ENCODE measurements around the gene LRRC74A.

Gene LRRC74A

GRCh38 chr14:76855066-76855465 is 28.9 kb downstream of the LRRC74A start:
- no peak for DNase-seq

DNA sequence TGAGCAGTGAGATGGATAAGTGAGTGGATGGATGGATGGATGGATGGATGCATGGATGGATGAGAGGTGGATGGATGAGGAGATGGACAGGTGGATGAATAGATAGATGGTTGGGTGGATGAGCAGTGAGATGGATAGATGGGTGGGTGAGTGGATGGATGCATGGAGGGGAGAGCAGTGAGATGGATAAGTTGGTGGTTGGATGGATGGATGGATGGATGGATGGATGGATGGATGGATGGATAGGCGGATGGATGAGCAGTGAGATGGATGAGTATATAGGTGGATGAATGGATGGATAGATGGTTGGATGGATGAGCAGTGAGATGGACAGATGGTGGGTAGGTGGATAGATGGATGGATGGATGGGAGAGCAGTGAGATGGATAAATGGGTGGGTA is 30.6 kb downstream of the LRRC74A start:
- no peak for DNase-seq

DNA sequence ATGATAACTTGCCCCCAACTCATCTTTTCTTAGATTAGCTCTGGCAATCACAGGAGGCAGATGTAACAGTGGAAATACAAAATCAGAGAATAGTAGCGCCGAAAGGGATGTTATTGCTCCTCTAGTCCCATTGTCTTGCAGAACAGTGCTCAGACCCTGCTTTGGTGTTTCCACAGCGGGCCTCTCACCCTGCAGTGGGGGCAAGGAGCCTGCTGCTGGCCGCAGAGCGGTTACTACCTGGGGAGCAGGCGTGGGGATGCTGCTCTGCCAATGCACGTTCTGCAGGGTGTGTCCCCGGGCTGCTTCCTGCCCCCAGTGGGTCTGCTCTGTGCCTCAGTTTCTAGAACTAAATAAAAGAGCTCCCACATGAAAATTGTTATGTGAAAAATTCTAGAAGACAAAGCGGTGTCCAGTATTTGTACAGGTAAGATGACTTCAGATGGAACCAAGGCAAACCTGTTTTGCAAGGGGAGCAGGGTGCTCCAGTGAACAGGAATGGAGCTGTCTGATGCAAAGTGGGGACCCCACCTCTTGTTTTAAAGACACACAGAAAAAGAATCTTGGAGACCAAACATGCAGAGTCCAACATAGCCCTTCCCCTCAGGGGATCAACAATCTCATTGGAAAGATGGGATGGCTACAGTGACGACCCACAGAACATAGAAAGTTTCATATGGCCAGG is 35.5 kb downstream of the LRRC74A start:
- DNase-seq = no peak

GRCh38 chr14:76862546-76863282 is 36.5 kb downstream of the LRRC74A start:
- no peak for DNase-seq

DNA sequence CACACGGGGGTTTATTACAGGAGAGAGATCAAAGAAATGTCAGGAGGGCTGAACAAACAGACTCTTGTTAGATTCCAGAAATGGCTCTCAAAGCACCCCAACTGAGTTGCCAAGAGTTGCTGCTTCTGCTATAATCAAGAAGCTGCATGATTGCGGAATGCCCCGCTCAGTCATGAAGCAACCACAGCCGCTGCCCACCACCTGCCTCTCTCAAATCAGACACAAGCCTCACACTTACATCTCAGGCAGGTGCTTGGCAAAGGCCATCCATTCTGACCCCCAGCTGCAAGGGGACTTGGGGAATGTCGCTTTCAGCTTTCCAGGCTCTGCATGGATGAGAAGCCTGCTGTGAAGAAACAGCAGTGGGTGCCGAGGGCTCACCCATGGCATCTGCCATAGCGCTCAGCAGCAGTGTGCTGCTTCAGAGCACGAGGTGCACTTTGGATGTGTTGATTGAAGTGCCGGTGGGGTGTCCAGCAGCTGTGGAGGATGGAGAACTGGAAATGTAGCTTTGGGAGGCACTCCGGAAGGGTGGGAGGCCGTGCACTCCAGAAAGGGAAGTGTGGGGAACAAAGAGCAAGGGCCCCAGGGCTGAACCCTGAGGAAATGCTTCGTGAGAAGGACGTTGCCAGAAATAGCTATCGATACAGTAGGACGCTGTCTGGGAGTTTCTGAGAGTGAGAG is 37.7 kb downstream of the LRRC74A start:
- DNase-seq = no peak

DNA sequence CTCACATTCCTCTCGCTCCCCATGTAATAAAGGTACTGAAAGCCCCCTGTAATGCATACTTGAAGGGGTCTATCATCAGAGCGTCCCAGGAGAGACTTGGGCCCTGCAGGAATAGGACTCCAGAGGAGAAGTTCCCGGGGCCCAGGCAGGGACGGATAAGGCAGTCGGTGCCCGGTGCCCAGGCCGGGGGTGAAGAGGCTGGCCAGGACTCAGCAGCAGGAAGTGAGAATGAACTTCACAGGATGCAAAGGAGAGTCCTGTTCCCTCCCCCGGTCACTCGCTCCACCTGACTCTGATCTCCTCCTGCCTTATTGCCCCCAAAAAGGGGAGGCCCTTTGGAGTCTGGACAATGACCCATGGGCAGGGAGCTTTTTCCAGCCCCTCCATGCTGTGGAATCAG is 40.2 kb downstream of the LRRC74A start:
- DNase-seq = no peak

GRCh38 chr14:76867516-76868453 is 41.6 kb downstream of the LRRC74A start:
- DNase-seq = peak; percentile 24

- DNase-seq = no peak
Measured at GRCh38 chr14:76868454-76869170, 42.4 kb downstream of the LRRC74A start.

DNA sequence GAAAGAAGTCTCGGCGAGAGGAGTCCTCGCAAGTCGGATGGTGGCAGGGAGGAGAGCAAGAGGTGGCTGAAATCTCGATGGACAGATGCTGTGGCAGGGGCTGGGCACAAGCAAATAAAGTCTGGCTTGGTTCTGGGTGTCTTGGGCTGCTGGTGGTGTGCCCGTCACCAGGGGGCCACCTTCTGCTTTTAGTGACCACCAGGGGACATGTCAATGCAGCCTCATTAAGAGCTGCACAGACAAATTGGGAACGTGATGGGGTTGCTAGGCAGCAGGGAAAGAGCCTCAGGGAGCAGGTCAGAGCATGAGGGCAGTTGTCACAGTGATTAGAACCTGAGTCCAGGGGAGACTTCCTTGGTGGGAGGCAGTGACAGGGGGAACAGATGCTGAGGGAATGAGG is 44.0 kb downstream of the LRRC74A start:
- DNase-seq = no peak

DNA sequence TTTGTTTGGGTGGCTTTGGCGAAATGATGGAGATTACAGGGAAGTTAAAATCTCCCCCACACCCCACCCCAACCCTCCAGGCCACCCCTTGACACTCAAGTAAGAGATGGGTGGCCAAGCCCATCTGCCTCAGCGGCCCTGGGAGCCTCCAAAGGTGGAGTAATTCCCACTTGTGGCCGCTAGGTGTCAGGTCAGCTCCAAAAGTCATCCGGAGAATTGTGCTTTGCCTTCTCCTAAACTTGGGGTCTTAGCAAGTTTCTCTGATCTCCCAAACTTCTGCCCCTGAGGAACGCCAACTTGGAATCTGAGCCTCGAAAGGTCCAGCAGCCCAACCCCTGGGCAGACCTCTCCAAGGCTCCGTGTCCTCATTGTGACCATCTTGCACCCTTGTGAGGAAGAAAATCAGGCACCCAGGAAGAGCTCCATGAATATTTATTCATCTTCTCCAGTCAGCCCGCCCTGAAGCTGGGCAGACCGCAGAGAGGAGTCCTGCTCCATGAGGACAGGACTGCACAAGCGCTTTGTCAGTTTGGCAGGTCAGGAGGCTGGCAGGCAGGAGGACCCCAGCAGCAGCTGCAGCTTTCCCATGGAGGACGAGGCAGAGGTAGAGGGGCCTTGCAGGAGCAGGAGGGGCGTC is 46.7 kb downstream of the LRRC74A start:
- DNase-seq = peak; percentile 53

- DNase-seq = no peak
Measured at GRCh38 chr14:76874734-76875133, 48.5 kb downstream of the LRRC74A start.

GRCh38 chr14:76876076-76876475 is 49.9 kb downstream of the LRRC74A start:
- DNase-seq = peak; percentile 28

DNA sequence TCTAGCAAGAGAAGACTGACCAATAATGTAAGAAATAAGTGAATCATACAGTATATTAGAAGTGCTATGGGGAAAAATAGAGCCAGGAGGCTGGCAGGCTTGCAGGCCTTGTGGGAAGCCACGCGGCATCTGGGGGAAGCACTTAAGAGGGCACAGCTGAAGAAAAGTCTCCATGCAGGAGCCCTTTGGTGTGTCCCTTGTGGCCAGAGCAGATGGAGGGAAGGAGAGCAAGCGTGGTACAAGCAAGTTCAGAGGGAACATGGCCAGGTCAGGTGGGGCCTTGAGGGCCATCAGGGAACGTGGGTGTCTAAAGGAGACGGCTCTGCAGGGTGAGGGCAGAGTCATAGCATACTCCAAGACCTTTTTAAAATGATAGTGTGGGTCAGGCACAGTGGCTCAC is 51.7 kb downstream of the LRRC74A start:
- DNase-seq = no peak

GRCh38 chr14:76880449-76880848 is 54.2 kb downstream of the LRRC74A start:
- no peak for DNase-seq

- no peak for DNase-seq
Measured at GRCh38 chr14:76881348-76881747, 55.1 kb downstream of the LRRC74A start.

DNA sequence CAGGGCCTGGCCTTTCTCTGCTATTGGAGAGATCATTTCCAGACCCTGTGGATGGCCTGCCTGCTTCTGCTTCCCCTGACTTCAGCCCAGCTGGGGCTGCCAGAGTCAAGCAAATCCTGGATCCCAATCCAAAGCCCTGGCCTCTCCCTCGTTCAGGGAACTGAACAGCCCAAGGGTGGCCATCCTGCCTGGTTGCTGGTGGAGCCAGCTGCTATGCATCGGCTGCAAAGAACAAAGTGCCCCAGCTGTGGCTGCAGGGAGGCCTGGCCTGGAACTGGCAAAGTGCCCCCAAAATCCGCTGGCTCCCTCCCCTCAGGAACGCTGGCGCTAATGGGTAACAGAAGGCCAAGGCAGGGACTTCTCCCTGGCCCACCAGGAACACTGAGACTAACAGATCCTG is 56.4 kb downstream of the LRRC74A start:
- no peak for DNase-seq

- DNase-seq = no peak
Measured at GRCh38 chr14:76883447-76883846, 57.2 kb downstream of the LRRC74A start.

DNA sequence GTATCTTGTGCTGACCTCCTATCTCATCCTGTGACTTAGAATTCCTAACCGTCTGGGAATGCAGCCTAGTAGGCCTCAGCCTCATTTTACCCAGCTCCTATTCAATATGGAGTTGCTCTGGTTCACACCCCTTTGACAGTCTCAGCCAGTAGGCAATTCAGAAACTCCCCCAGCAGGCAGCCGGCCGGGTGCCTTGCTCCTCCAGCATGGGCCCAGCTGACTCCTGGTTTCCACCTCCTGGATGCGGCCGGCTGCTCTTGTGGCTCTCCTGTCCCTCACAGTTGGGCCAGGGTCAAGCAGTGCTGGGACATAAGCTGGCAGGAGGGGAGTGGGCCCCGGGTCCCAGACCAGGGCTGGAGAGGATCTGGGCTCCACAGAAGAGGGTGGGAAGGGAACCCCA is 58.2 kb downstream of the LRRC74A start:
- no peak for DNase-seq

GRCh38 chr14:76884853-76885276 is 58.7 kb downstream of the LRRC74A start:
- DNase-seq = no peak

GRCh38 chr14:76887191-76887590 is 61.0 kb downstream of the LRRC74A start:
- no peak for DNase-seq

DNA sequence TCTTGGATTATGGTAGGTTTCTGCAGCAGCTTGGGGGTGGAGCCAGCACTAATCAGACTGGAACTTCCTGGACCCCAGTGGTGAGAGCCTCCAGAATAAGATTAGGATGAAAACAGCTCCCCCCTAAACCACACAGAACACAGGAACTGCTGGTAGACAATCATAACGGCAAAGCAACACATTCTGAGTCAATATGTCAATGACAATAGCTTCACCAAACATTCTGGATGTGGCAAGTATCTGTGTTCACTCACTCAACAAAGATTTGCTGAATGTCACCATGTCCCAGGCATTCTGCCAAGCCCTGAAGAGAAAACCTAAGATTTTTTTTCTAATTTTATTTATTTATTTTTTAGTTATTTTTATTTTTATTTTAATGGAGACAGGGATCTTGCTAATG is 65.2 kb downstream of the LRRC74A start:
- no peak for DNase-seq

DNA sequence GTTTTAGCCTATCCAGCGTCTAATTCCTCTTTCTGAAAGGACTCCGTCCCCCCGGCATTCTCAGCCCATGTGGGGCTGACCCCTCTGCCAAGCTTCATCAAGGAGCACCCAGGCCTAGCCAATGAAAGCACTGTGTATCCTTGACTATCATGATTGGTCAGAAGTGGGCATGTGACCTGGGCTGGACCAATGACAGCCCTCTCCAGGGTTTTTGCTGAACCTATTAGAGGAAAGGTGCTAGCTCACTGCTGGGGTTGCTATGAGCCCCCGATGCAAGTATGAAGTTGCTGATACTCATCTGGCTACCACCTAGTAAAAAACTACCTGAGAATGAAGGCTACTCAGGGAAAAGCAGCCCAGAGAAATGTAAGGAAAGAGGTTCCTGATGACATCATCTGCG is 68.1 kb downstream of the LRRC74A start:
- DNase-seq = no peak

All from activated CD4-positive, alpha-beta T cell treated with anti-CD3 and anti-CD28 coated beads for 1 hour (primary cell).